ENCODE measurements around the gene CADM1.

DNA sequence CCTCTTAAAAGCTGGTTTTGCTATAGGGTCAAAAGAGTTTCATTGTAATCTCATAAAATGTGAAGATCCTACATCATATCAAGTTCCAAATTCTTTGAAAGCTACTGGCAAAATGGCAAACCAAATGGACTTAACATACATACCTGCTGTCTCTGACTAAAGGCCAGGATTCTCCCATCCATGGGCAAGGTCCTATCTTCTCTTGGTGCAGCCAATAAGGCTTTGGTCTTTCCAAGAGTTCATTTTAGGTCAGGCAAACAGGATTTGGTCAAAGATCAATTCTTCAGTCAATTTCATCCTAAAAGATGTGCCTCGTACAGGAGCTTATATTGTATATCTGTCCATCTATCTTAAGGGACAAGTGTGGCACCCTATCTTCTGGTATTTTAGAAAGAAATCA lies 49.7 kb downstream of the CADM1 start:
- TF ChIP-seq EZH2phosphoT487 (IDR thresholded peaks at IDR 0.05; ENCODE audit: borderline replicate concordance, low read depth, low read length), result no peak
- TF ChIP-seq, protein P1, sequence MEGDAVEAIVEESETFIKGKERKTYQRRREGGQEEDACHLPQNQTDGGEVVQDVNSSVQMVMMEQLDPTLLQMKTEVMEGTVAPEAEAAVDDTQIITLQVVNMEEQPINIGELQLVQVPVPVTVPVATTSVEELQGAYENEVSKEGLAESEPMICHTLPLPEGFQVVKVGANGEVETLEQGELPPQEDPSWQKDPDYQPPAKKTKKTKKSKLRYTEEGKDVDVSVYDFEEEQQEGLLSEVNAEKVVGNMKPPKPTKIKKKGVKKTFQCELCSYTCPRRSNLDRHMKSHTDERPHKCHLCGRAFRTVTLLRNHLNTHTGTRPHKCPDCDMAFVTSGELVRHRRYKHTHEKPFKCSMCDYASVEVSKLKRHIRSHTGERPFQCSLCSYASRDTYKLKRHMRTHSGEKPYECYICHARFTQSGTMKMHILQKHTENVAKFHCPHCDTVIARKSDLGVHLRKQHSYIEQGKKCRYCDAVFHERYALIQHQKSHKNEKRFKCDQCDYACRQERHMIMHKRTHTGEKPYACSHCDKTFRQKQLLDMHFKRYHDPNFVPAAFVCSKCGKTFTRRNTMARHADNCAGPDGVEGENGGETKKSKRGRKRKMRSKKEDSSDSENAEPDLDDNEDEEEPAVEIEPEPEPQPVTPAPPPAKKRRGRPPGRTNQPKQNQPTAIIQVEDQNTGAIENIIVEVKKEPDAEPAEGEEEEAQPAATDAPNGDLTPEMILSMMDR (conservative IDR thresholded peaks at IDR 0.05; ENCODE audit: low read length), result no peak
